Stomach (tissue), 9 donors: Measurements from ENCODE around the gene RETREG1. TPM values are rescaled to one million over a fixed set of nuclear protein-coding genes. Genes with fewer than 3 reads are reported as not detected.
A peak's percentile ranks its signal among the peaks of the same experiment; 100 is the strongest.

ENCODE experiments used
- DNase-seq, 2 donors: peaks; one replicate each; pipeline versions ENCODE4 v3.0.0 to v3.0.0-alpha.2; 2013 to 2019
- H3K27ac ChIP-seq, 5 donors: fragments of 200-600 bp in 4 of 5; sonication (generic) in 4 of 5; one replicate each; pipeline ENCODE4 v1.5.1; 2013 to 2019; ENCODE audit warnings: mild to moderate bottlenecking in 1 of 5, moderate library complexity in 1 of 5
- H3K27me3 ChIP-seq, 3 donors: fragments of 200-600 bp; sonication (generic); one replicate each; pipeline ENCODE4 v1.5.1; 2017 to 2019; ENCODE audit warnings: mixed run types in 1 of 3
- H3K36me3 ChIP-seq, 4 donors: fragments of 200-600 bp; sonication (generic); 1 replicate in 3 of 4; 2 replicates in 1 of 4; pipeline ENCODE4 v1.5.1; 2016 to 2019
- H3K4me1 ChIP-seq, 4 donors: fragments of 200-600 bp; sonication (generic); one replicate each; pipeline ENCODE4 v1.5.1; 2016 to 2019
- H3K4me3 ChIP-seq, 4 donors: fragments of 200-600 bp; sonication (generic) in 3 of 4; one replicate each; pipeline ENCODE4 v1.5.1; 2016 to 2019; ENCODE audit warnings: mild to moderate bottlenecking in 1 of 4
- H3K9me3 ChIP-seq, 4 donors: fragments of 200-600 bp; sonication (generic); one replicate each; pipeline ENCODE4 v1.5.1; 2016 to 2019
- EP300 ChIP-seq: sonication (generic); formaldehyde crosslinking; IDR thresholded peaks from one replicate; pipeline ENCODE4 v1.6.1; 2017; ENCODE audit warnings: antibody characterized with exemption
- POLR2A ChIP-seq, 4 donors: fragments of 450-650 bp; IDR thresholded peaks; one replicate each; pipeline ENCODE4 v1.6.1; 2016; ENCODE audit warnings: antibody characterized with exemption in 4 of 4, control low read depth in 2 of 4, mild to moderate bottlenecking in 1 of 4, moderate library complexity in 1 of 4
- POLR2AphosphoS5 ChIP-seq, 3 donors: sonication (generic); formaldehyde crosslinking; IDR thresholded peaks; one replicate each; pipeline ENCODE4 v1.6.1; 2016; ENCODE audit warnings: antibody characterized with exemption in 3 of 3
- WGBS, 5 donors: extraction: QIAGEN DNeasy Blood & Tissue Kit in 3 of 5; methylation state at CpG; one replicate each; pipeline versions ENCODE4 v1.1.5 to v1.1.7; 2013 to 2018; 5-methylcytosine and 5-hydroxymethylcytosine counted together
- intact Hi-C: fragments of 100-400 bp; cut with DNase I; formaldehyde crosslinking; loops from one replicate; pipeline ENCODE4 v1.15.1; 2023; ENCODE audit warnings: low total_unique reads
- polyA plus RNA-seq, 3 donors: library from polyadenylated mRNA; stranded (reverse); fragments of 200-250 nt; gene quantifications; one replicate each; pipeline ENCODE4 v1.2.3, GENCODE V29; 2013
- total RNA-seq, 5 donors: library from RNA; depleted of rRNA; stranded (reverse); fragments of >200 nt; gene quantifications; one replicate each; pipeline versions ENCODE4 v1.1.0 to v1.2.3, GENCODE V29; 2014 to 2016
- TF ChIP-seq, protein P1 (sequence below), 7 experiments: fragments of 450-650 bp in 4 of 7; fragments of 200-600 bp in 3 of 7; sonication (generic) in 3 of 7; IDR thresholded peaks; one replicate each; pipeline ENCODE4 v1.5.1; 2016 to 2019; ENCODE audit warnings: antibody characterized with exemption in 7 of 7, control low read depth in 2 of 7, mild to moderate bottlenecking in 1 of 7
- donor health status: healthy with polysubstance abuse.
- donor health status: Bipolar disorder and iron deficiency.
- donor health status: healthy.

RETREG1 gene
- total and polyA plus RNA-seq, 8 donors: 7.1 to 71.2 (median 23.9) TPM

DNA sequence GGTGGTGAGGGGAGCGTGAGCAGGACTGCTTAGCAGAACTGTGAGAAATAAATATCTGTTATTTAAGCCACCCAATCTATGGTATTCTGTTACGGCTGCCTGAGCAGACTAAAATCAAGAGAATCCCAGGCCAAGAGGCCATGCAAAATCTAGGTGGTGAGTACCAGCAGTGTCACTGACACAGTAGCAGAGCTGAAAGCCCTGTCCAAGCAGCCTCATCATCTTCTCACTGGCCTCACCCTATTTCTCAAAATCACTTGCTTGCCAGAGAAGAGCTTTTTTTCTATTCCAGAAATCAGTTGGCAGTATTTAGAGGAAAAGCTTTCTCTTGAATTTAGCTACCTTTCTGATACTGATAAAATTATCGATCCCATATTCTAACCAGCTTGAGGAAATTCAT is 68.0 kb downstream of the RETREG1 start:
- peak overlapping the region in 1 of 5 donors; percentile 29 for H3K27ac ChIP-seq
- H3K27me3 ChIP-seq: no peaks in the 10 kb centered on the region
- 59 to 90% (median 70%) methylated on average over 3 of the region's 3 CpGs for WGBS, 5 donors
- no peak for TF ChIP-seq EP300
- no peak for TF ChIP-seq POLR2A (IDR thresholded peaks at IDR 0.05)
- TF ChIP-seq POLR2AphosphoS5 (IDR thresholded peaks at IDR 0.05): no peak
- TF ChIP-seq, protein P1, sequence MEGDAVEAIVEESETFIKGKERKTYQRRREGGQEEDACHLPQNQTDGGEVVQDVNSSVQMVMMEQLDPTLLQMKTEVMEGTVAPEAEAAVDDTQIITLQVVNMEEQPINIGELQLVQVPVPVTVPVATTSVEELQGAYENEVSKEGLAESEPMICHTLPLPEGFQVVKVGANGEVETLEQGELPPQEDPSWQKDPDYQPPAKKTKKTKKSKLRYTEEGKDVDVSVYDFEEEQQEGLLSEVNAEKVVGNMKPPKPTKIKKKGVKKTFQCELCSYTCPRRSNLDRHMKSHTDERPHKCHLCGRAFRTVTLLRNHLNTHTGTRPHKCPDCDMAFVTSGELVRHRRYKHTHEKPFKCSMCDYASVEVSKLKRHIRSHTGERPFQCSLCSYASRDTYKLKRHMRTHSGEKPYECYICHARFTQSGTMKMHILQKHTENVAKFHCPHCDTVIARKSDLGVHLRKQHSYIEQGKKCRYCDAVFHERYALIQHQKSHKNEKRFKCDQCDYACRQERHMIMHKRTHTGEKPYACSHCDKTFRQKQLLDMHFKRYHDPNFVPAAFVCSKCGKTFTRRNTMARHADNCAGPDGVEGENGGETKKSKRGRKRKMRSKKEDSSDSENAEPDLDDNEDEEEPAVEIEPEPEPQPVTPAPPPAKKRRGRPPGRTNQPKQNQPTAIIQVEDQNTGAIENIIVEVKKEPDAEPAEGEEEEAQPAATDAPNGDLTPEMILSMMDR (IDR thresholded peaks at IDR 0.05): no peak
- intact Hi-C loops: no loop called here
- H3K4me1 ChIP-seq: peaks cover 10 to 32% (median 17%) of the 10 kb centered on the region in 4 donors
- H3K9me3 ChIP-seq: no peaks in the 10 kb centered on the region
- DNase-seq: no peak
- H3K4me3 ChIP-seq: no peak overlapping the region
- no peaks in the 10 kb centered on the region for H3K36me3 ChIP-seq

DNA sequence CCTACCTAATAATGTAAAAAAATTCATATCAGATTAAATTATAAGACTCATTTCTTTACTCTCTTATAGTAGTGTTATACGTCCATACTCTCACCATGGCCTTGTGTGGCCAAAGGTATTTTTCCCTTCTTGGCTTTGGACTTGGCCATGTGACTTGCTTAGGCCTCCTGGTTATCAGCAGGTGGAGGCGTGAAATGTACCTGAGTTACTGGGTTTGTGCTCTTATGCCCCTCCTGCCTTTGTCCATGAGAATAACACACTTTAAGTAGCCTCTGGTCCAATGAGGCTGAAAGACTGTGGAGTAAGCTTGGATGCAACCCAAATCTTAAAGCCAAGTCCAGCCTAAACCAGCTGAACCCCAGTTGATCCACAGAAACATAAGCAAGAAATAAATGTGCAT is 68.7 kb downstream of the RETREG1 start:
- WGBS, 5 donors: 30 to 62% (median 52%) methylated on average over 2 of the region's 2 CpGs
- intact Hi-C loops: no loop called here
- DNase-seq: peak in 1 of 2 donors; percentile 32

DNA sequence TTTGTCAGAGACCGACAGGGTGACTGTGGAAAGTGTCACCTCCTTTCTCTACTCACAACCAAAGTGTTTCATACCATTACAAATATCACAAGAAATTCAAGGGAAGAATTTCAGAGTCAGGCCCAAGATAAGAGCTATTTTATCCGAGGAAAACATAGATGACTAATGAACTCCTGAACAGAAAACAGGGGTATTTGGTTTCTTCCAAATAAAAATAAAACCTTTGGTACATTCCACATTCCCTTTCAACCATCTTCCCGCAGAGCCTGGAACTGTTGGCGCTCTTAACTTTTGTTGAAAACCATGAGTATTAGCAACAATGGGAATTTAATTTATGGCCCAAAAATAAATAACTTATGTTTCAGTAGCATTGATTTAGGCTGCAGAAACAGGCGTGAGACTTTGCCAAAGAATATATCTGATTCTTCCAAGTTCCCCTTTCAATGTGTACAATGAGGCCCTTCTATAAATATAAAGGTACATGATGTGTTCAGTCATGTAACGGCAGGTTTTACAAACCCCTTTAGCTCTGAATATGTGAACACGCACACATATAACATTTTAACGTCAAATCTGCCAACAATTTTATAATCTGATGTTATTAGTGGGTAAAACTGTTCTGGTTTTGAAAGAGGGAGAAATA is 69.5 kb downstream of the RETREG1 start:
- no peaks in the 10 kb centered on the region for H3K27me3 ChIP-seq
- H3K4me1 ChIP-seq: peaks cover 8 to 28% (median 14%) of the 10 kb centered on the region in 4 donors
- no peaks in the 10 kb centered on the region for H3K9me3 ChIP-seq
- peak overlapping the region in 4 of 5 donors; percentile 43 to 62 (median 51) for H3K27ac ChIP-seq
- 45 to 75% (median 68%) methylated on average over 8 of the region's 8 CpGs for WGBS, 5 donors
- TF ChIP-seq EP300 (no peak), POLR2A (IDR thresholded peaks at IDR 0.05) (no peak), POLR2AphosphoS5 (IDR thresholded peaks at IDR 0.05) (no peak)
- TF ChIP-seq, protein P1 (IDR thresholded peaks at IDR 0.05): no peak
- intact Hi-C loops: no loop called here
- DNase-seq: no peak
- H3K4me3 ChIP-seq: no peak overlapping the region
- no peaks in the 10 kb centered on the region for H3K36me3 ChIP-seq

More for the DNA sequence above, 68.7 kb downstream of the RETREG1 start:
- Histone ChIP-seq H3K27ac (peak overlapping the region in 3 of 5 donors; percentile 7 to 51 (median 29)), H3K4me1 (peaks cover 8 to 32% (median 18%) of the 10 kb centered on the region in 4 donors), H3K27me3 (no peaks in the 10 kb centered on the region), H3K4me3 (no peak overlapping the region), H3K9me3 (no peaks in the 10 kb centered on the region), H3K36me3 (no peaks in the 10 kb centered on the region)
- no peak for TF ChIP-seq EP300
- TF ChIP-seq POLR2A (IDR thresholded peaks at IDR 0.05): no peak
- TF ChIP-seq POLR2AphosphoS5 (IDR thresholded peaks at IDR 0.05): peak in 1 of 3 donors; percentile 54
- TF ChIP-seq, protein P1 (IDR thresholded peaks at IDR 0.05): peak in 2 of 7 experiments; percentile 22 to 43

DNA sequence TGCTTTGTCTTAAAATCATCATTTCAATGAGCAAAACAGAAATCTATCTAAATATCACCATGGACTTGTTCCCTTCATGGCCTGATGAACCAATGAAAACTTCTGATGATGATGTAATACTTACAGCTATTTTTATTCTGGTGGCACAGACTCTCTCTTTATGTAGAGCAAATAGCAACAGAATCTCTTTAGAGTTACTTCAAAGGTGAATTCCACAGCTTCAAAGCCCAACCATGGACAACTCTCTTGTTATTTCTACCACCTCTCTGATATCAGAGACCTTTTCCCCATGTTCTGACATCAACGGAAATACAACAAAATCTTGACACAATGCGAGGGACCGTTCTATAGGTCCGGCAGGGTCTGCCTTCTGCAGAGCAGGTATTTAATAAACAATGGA is 70.1 kb downstream of the RETREG1 start:
- H3K9me3 ChIP-seq: no peaks in the 10 kb centered on the region
- H3K4me1 ChIP-seq: peaks cover 8 to 24% (median 14%) of the 10 kb centered on the region in 4 donors
- WGBS, 5 donors: 45 to 72% (median 64%) methylated on average over 4 of the region's 4 CpGs
- no peak overlapping the region for H3K4me3 ChIP-seq
- intact Hi-C loops: no loop called here
- peak overlapping the region in 4 of 5 donors; percentile 43 to 62 (median 51) for H3K27ac ChIP-seq
- H3K27me3 ChIP-seq: no peaks in the 10 kb centered on the region
- H3K36me3 ChIP-seq: no peaks in the 10 kb centered on the region
- DNase-seq: no peak
- TF ChIP-seq POLR2A (IDR thresholded peaks at IDR 0.05) (no peak), EP300 (no peak), POLR2AphosphoS5 (IDR thresholded peaks at IDR 0.05) (no peak)
- TF ChIP-seq, protein P1 (IDR thresholded peaks at IDR 0.05): no peak
